ENCODE measurements around the gene SEPTIN2.

SEPTIN2 gene

GRCh38 chr2:241321033-241321432 lies 5.3 kb downstream of the SEPTIN2 start:
- H3K9me3 ChIP-seq: no peaks in the 10 kb centered on the region
- no peak for DNase-seq
- peaks cover 15% of the 10 kb centered on the region for H3K36me3 ChIP-seq
- TF ChIP-seq, protein P1, sequence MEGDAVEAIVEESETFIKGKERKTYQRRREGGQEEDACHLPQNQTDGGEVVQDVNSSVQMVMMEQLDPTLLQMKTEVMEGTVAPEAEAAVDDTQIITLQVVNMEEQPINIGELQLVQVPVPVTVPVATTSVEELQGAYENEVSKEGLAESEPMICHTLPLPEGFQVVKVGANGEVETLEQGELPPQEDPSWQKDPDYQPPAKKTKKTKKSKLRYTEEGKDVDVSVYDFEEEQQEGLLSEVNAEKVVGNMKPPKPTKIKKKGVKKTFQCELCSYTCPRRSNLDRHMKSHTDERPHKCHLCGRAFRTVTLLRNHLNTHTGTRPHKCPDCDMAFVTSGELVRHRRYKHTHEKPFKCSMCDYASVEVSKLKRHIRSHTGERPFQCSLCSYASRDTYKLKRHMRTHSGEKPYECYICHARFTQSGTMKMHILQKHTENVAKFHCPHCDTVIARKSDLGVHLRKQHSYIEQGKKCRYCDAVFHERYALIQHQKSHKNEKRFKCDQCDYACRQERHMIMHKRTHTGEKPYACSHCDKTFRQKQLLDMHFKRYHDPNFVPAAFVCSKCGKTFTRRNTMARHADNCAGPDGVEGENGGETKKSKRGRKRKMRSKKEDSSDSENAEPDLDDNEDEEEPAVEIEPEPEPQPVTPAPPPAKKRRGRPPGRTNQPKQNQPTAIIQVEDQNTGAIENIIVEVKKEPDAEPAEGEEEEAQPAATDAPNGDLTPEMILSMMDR (IDR thresholded peaks at IDR 0.05; ENCODE audit: low read depth, low read length): no peak
- H3K4me1 ChIP-seq: no peaks in the 10 kb centered on the region; the same call in 1 of the 2 replicates
- H3K4me3 ChIP-seq (ENCODE audit: low read depth, low read length): no peak overlapping the region
- H3K27me3 ChIP-seq: no peaks in the 10 kb centered on the region

GRCh38 chr2:241321886-241322285 lies 6.2 kb downstream of the SEPTIN2 start:
- no peaks in the 10 kb centered on the region for H3K27me3 ChIP-seq
- TF ChIP-seq, protein P1 (IDR thresholded peaks at IDR 0.05; ENCODE audit: low read depth, low read length): no peak
- no peaks in the 10 kb centered on the region for H3K9me3 ChIP-seq
- no peaks in the 10 kb centered on the region; the same call in 1 of the 2 replicates for H3K4me1 ChIP-seq
- H3K4me3 ChIP-seq (ENCODE audit: low read depth, low read length): no peak overlapping the region
- DNase-seq: no peak
- peaks cover 21% of the 10 kb centered on the region for H3K36me3 ChIP-seq

DNA sequence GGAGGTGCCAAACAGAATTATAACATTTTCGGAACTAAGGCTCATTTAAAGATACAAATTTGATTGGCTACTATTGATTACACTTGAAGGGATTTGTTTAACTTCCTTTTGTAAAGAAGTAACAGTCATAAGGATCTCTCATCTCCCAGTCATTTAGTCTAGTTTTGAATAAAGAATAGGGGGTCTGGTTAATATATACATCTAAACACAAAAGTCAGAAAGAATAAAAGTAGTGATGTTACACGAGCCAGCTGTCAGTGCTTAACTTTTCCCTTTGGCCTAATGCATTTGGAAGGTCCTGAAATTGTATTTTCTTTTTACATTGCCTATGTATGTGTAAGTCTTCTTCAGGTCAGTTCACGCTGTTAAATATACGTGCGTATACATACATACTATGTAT lies 8.1 kb downstream of the SEPTIN2 start:
- no peaks in the 10 kb centered on the region; the same call in 1 of the 2 replicates for H3K4me1 ChIP-seq
- peaks cover 38% of the 10 kb centered on the region for H3K36me3 ChIP-seq
- no peak overlapping the region for H3K4me3 ChIP-seq (ENCODE audit: low read depth, low read length)
- H3K27me3 ChIP-seq: no peaks in the 10 kb centered on the region
- no peak for DNase-seq
- no peaks in the 10 kb centered on the region for H3K9me3 ChIP-seq
- TF ChIP-seq, protein P1 (IDR thresholded peaks at IDR 0.05; ENCODE audit: low read depth, low read length): no peak

DNA sequence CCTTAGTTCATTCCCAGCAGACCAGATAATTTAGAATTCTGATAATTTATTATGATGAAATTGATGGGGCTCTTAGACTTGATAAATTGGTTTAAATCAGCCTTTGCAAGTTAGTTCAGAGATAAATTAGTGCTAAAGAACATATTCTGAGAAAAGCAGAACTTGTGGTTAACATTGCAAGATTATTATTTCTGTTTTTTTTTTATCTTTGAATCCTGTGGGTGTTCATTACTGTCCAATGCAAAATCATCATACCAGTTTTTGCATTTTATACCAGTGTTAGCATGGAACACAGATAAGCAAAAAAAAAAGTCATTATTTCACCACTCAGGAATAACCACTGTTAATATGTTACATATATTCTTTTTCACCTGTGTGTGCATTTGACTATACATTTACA lies 9.1 kb downstream of the SEPTIN2 start:
- TF ChIP-seq, protein P1 (IDR thresholded peaks at IDR 0.05; ENCODE audit: low read depth, low read length): no peak
- no peak for DNase-seq
- Histone ChIP-seq H3K4me1 (no peaks in the 10 kb centered on the region; the same call in 1 of the 2 replicates), H3K4me3 (ENCODE audit: low read depth, low read length) (no peak overlapping the region), H3K9me3 (no peaks in the 10 kb centered on the region), H3K36me3 (peaks cover 45% of the 10 kb centered on the region), H3K27me3 (no peaks in the 10 kb centered on the region)

- Histone ChIP-seq H3K36me3 (peaks cover 46% of the 10 kb centered on the region), H3K4me3 (ENCODE audit: low read depth, low read length) (no peak overlapping the region), H3K4me1 (no peaks in the 10 kb centered on the region; the same call in 1 of the 2 replicates), H3K27me3 (no peaks in the 10 kb centered on the region), H3K9me3 (no peaks in the 10 kb centered on the region)
- TF ChIP-seq, protein P1 (IDR thresholded peaks at IDR 0.05; ENCODE audit: low read depth, low read length): no peak
- DNase-seq: no peak
Measured at GRCh38 chr2:241325257-241325656, 9.5 kb downstream of the SEPTIN2 start.

DNA sequence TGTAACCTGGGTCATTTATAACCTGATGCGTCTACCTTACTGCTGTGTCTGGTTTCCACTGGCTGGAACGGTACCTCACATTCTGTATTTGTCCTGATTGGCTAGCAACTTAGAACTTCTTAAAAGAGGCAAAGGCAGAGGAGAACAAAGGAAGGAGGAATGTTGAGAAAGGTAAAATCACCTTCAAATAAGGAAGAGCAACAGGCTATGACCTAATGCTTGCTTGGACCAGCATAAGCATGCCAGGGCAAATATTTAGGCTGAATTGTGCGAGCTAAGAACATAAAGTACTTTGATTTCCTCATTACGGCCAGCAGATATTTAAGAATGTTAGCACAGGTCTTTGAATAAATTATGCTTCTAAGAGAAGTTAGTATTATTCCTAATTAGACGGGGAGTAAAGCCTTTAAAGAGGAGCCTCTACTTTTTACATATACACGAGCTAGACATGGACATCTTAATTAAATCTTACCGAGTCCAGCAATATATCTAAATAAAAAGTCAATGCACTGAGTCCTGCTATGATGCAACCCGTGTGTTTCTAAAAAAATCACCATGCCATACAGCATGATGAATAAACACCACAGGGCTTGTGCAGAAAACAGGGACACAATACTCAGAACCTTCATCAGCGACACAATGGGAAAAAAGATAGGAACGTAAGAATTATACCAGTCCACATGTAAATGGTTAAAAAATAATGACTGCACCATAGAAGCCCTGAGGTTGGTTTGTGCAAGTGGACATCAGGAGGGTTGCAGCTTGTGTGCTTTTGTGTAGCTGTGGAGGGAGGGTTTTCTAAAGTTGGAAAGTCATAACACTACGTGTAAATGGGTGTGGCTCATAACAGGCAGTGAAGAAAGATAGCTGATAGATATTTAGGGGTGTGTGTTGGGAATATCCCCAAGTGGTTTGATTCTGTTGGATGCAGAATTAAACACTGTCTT lies 14.2 kb downstream of the SEPTIN2 start:
- Histone ChIP-seq H3K36me3 (peaks cover 67% of the 10 kb centered on the region), H3K4me1 (no peaks in the 10 kb centered on the region), H3K4me3 (ENCODE audit: low read depth, low read length) (no peak overlapping the region), H3K9me3 (no peaks in the 10 kb centered on the region), H3K27me3 (no peaks in the 10 kb centered on the region)
- TF ChIP-seq, protein P1 (IDR thresholded peaks at IDR 0.05; ENCODE audit: low read depth, low read length): no peak
- no peak for DNase-seq
